ENCODE data around the gene FOXP1. TPM values are rescaled to one million over a fixed set of nuclear protein-coding genes. Genes with fewer than 3 reads are reported as not detected.

FOXP1 gene
- total and polyA plus RNA-seq, 2 donors (not counting 1 experiment from before 2014, with no cell fraction given) = 91.1 to 508 TPM

DNA sequence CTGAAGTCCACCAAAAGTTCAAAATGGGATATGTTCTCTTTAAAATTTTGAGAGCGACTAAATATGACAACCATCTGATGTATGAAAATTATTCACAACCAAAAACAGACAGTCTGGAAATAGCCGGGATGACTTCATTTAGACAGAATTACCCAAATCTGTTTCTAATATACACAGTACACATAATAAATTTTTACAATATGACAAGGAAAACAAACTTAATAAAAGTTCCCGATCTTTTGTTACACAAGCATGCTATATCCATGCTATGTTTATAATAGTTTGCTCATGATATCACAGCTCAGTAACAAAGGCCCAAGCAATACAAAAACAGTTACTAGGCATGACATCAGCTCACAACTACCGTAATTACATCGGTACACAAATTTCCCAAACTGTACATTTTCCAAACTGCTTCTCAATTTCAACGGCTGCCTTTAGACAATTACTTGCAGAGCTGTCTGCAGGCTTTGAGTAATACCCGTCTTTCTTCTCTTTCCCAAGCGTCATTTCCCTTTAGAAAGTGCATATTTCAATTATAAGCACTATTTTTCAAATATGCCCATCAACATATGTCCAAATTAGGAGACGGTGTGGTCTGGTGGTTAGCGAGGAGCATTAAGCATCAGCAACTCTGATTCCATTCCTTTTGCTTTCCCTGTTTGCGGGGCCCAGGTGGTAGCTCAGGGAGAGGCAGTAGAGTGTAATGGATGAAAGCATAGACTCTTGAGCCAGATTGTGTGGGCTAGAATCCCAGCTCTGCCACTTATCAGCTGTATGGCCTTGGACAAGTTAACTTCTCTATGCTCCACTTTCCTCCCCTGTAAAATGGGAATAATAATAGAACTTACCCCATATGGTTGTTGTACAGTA is 481.2 kb downstream of the FOXP1 start:
- intact Hi-C loops (cut with micrococcal nuclease) = no loop called here
- ChIA-PET CTCF (interaction anchor here (0.7 to 1.9 kb wide), 5 partner anchors 11 to 1263 kb away, joined by 3 to 9 read pairs (median 4); no protein-coding TSS in a partner anchor), POLR2A (no interaction called here)
- Histone ChIP-seq H3K27ac (ENCODE audit: low read length in 2 of 2) (peak overlapping the region in 1 of 2 donors; percentile 46), H3K79me2 (ENCODE audit: control insufficient read depth, insufficient read depth, low read length) (peaks cover 98% of the 10 kb centered on the region), H3K27me3 (replicated peaks in 1 of 4; ENCODE audit: control extremely low read depth in 1 of 4, control insufficient read depth in 3 of 4, insufficient read depth in 4 of 4, low read length in 3 of 4) (no peaks in the 10 kb centered on the region), H3K36me3 (replicated peaks in 1 of 2; ENCODE audit: control extremely low read depth in 1 of 2, control insufficient read depth in 1 of 2, extremely low read depth in 1 of 2, insufficient read depth in 2 of 2, low read length in 1 of 2) (peaks cover 2 to 54% of the 10 kb centered on the region in 2 experiments), H3K4me2 (replicated peaks; ENCODE audit: low read depth, low read length, poor library complexity, severe bottlenecking) (no peak overlapping the region), H3K4me3 (ENCODE audit: control extremely low read depth in 1 of 5, extremely low read depth in 1 of 5, insufficient read depth in 1 of 5, low read depth in 2 of 5, low read length in 4 of 5) (no peak overlapping the region), H2AFZ (ENCODE audit: insufficient read depth, low read depth, low read length, poor library complexity, severe bottlenecking) (no peak overlapping the region), H3K9ac (ENCODE audit: low read length) (no peak overlapping the region), H4K20me1 (ENCODE audit: control insufficient read depth, insufficient read depth, low read length, poor library complexity, severe bottlenecking) (peaks cover 23% of the 10 kb centered on the region), H3K4me1 (ENCODE audit: control insufficient read depth in 2 of 2, insufficient read depth in 2 of 2, low read length in 2 of 2) (peaks cover 23 to 24% of the 10 kb centered on the region in 2 donors), H3K9me3 (ENCODE audit: control extremely low read depth in 1 of 3, control insufficient read depth in 2 of 3, insufficient read depth in 1 of 3, low read length in 2 of 3) (no peaks in the 10 kb centered on the region)
- Mint-ChIP-seq H3K4me1 (peaks cover 82% of the 10 kb centered on the region), H3K27me3 (no peaks in the 10 kb centered on the region), H3K9me3 (ENCODE audit: insufficient read depth) (no peaks in the 10 kb centered on the region), H3K27ac (peak overlapping the region; percentile 78), H3K4me3 (peak overlapping the region; percentile 41)
- no peak for ATAC-seq (ENCODE audit: low read depth)
- no peak for DNase-seq
- no peak for TF ChIP-seq EZH2 (IDR thresholded peaks at IDR 0.05; ENCODE audit: borderline replicate concordance, insufficient read depth, low read depth, low read length, poor library complexity, severe bottlenecking)
- TF ChIP-seq, protein P1, sequence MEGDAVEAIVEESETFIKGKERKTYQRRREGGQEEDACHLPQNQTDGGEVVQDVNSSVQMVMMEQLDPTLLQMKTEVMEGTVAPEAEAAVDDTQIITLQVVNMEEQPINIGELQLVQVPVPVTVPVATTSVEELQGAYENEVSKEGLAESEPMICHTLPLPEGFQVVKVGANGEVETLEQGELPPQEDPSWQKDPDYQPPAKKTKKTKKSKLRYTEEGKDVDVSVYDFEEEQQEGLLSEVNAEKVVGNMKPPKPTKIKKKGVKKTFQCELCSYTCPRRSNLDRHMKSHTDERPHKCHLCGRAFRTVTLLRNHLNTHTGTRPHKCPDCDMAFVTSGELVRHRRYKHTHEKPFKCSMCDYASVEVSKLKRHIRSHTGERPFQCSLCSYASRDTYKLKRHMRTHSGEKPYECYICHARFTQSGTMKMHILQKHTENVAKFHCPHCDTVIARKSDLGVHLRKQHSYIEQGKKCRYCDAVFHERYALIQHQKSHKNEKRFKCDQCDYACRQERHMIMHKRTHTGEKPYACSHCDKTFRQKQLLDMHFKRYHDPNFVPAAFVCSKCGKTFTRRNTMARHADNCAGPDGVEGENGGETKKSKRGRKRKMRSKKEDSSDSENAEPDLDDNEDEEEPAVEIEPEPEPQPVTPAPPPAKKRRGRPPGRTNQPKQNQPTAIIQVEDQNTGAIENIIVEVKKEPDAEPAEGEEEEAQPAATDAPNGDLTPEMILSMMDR (IDR thresholded peaks at IDR 0.05) = no peak
- 66% methylated on average over 4 of the region's 11 CpGs for WGBS (ENCODE audit: insufficient coverage)

DNA sequence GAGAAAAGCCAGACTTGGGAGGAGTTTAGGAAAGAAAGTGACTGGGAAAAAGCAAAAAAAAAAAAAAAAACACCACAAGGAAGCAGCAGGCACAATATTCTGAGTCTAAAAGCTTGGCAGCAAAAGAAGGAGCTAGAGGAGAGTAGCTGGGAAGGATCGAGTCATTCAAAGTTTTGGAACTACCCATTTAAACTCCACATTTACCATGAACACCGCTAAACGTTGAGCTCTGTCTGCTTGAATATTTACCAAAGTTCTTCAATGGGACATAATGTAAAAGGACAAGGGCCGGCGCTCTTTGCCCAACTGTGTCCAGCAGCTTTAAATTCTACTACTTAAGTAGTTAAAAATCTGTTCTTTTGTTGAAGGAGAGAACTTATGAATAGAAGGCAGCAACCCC is 481.9 kb downstream of the FOXP1 start:
- POLR2A ChIA-PET = interaction anchor here (1.3 kb wide), 1 partner anchor 15 kb away, joined by 3 read pairs; no protein-coding TSS in a partner anchor
- Histone ChIP-seq H3K36me3 (replicated peaks in 1 of 2; ENCODE audit: control extremely low read depth in 1 of 2, control insufficient read depth in 1 of 2, extremely low read depth in 1 of 2, insufficient read depth in 2 of 2, low read length in 1 of 2) (peaks cover 2 to 53% of the 10 kb centered on the region in 2 experiments), H3K4me1 (ENCODE audit: control insufficient read depth in 2 of 2, insufficient read depth in 2 of 2, low read length in 2 of 2) (peaks cover 21 to 23% of the 10 kb centered on the region in 2 donors)

More for the DNA sequence above, 481.9 kb downstream of the FOXP1 start:
- Histone ChIP-seq H2AFZ (ENCODE audit: insufficient read depth, low read depth, low read length, poor library complexity, severe bottlenecking) (no peak overlapping the region), H3K79me2 (ENCODE audit: control insufficient read depth, insufficient read depth, low read length) (peaks cover 98% of the 10 kb centered on the region), H3K9me3 (ENCODE audit: control extremely low read depth in 1 of 3, control insufficient read depth in 2 of 3, insufficient read depth in 1 of 3, low read length in 2 of 3) (no peaks in the 10 kb centered on the region), H3K9ac (ENCODE audit: low read length) (no peak overlapping the region), H4K20me1 (ENCODE audit: control insufficient read depth, insufficient read depth, low read length, poor library complexity, severe bottlenecking) (peaks cover 19% of the 10 kb centered on the region), H3K27me3 (replicated peaks in 1 of 4; ENCODE audit: control extremely low read depth in 1 of 4, control insufficient read depth in 3 of 4, insufficient read depth in 4 of 4, low read length in 3 of 4) (no peaks in the 10 kb centered on the region), H3K4me3 (ENCODE audit: control extremely low read depth in 1 of 5, extremely low read depth in 1 of 5, insufficient read depth in 1 of 5, low read depth in 2 of 5, low read length in 4 of 5) (no peak overlapping the region), H3K4me2 (replicated peaks; ENCODE audit: low read depth, low read length, poor library complexity, severe bottlenecking) (no peak overlapping the region), H3K27ac (ENCODE audit: low read length in 2 of 2) (peak overlapping the region in 1 of 2 donors; percentile 46)
- DNase-seq = no peak
- no peaks in the 10 kb centered on the region for H3K27me3 Mint-ChIP-seq
- whole genome bisulfite sequencing (ENCODE audit: insufficient coverage) = no CpG with 5 or more reads among the region's 5 CpGs
- H3K4me1 Mint-ChIP-seq = peaks cover 82% of the 10 kb centered on the region
- no peak for TF ChIP-seq EZH2 (IDR thresholded peaks at IDR 0.05; ENCODE audit: borderline replicate concordance, insufficient read depth, low read depth, low read length, poor library complexity, severe bottlenecking)
- TF ChIP-seq, protein P1 (IDR thresholded peaks at IDR 0.05) = no peak
- H3K9me3 Mint-ChIP-seq (ENCODE audit: insufficient read depth) = no peaks in the 10 kb centered on the region
- H3K4me3 Mint-ChIP-seq = peak overlapping the region; percentile 50
- H3K27ac Mint-ChIP-seq = peak overlapping the region; percentile 73
- no peak for ATAC-seq (ENCODE audit: low read depth)
- CTCF ChIA-PET = interaction anchor here (0.7 to 1.9 kb wide), 5 partner anchors 10 to 1264 kb away, joined by 3 to 9 read pairs (median 4); no protein-coding TSS in a partner anchor
- intact Hi-C loops (cut with micrococcal nuclease) = loop anchor here (1.0 kb wide), 1 partner anchor 11 kb away; no protein-coding TSS in a partner anchor

Data from B cell (primary cell).